ENCODE data around the gene B3GNT2. TPM values are rescaled to one million over a fixed set of nuclear protein-coding genes. Genes with fewer than 3 reads are reported as not detected.

B3GNT2 gene
- total and polyA plus RNA-seq, 2 donors from 2014 or later, result 17.5 to 35.0 TPM

DNA sequence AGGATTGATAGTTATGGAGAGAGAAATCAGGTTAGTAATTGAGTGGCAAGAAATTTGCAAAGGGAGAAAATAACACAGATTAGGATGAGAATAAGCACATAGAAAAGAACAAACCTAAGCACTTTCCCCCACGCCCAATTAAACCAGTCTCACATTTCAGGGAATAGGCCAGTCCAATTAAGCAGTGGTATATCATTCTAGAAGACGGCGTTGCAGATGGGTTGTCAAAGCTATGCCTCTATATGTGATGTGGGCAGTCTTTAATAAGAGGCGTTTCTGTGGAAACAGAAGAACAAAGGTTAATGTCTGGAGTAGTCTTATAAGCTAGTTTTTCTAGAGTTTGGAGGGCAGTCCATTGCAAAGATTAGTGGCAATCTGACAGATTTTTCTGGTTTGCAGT is 61.6 kb downstream of the B3GNT2 start:
- no peak overlapping the region for H3K4me3 ChIP-seq (ENCODE audit: low read length in 3 of 3)
- H3K9me3 ChIP-seq (ENCODE audit: control insufficient read depth in 2 of 3, insufficient read depth in 1 of 3, low read length in 3 of 3), result no peaks in the 10 kb centered on the region
- DNase-seq (peak in 3 of 5 donors; percentile 35 to 66 (median 66)), FAIRE-seq (no peak)
- no peaks in the 10 kb centered on the region for H3K36me3 ChIP-seq (ENCODE audit: control insufficient read depth in 2 of 3, insufficient read depth in 3 of 3, low read length in 3 of 3)
- intact Hi-C loops (cut with DNase I), result no loop called here
- H3K27ac ChIP-seq (ENCODE audit: low read depth in 2 of 2, low read length in 2 of 2), result no peak overlapping the region
- H3K27me3 ChIP-seq (ENCODE audit: control insufficient read depth, insufficient read depth, low read length), result no peaks in the 10 kb centered on the region
- H3K9ac ChIP-seq (ENCODE audit: low read length in 3 of 3), result no peak overlapping the region
- TF ChIP-seq, protein P1, sequence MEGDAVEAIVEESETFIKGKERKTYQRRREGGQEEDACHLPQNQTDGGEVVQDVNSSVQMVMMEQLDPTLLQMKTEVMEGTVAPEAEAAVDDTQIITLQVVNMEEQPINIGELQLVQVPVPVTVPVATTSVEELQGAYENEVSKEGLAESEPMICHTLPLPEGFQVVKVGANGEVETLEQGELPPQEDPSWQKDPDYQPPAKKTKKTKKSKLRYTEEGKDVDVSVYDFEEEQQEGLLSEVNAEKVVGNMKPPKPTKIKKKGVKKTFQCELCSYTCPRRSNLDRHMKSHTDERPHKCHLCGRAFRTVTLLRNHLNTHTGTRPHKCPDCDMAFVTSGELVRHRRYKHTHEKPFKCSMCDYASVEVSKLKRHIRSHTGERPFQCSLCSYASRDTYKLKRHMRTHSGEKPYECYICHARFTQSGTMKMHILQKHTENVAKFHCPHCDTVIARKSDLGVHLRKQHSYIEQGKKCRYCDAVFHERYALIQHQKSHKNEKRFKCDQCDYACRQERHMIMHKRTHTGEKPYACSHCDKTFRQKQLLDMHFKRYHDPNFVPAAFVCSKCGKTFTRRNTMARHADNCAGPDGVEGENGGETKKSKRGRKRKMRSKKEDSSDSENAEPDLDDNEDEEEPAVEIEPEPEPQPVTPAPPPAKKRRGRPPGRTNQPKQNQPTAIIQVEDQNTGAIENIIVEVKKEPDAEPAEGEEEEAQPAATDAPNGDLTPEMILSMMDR (IDR thresholded peaks at IDR 0.05; ENCODE audit: borderline replicate concordance, extremely low read depth, insufficient read depth), result no peak
- peaks cover 0 to 3% (median 0%) of the 10 kb centered on the region in 3 donors for H3K4me1 ChIP-seq (ENCODE audit: control insufficient read depth in 2 of 3, insufficient read depth in 2 of 3, low read depth in 1 of 3, low read length in 3 of 3)

DNA sequence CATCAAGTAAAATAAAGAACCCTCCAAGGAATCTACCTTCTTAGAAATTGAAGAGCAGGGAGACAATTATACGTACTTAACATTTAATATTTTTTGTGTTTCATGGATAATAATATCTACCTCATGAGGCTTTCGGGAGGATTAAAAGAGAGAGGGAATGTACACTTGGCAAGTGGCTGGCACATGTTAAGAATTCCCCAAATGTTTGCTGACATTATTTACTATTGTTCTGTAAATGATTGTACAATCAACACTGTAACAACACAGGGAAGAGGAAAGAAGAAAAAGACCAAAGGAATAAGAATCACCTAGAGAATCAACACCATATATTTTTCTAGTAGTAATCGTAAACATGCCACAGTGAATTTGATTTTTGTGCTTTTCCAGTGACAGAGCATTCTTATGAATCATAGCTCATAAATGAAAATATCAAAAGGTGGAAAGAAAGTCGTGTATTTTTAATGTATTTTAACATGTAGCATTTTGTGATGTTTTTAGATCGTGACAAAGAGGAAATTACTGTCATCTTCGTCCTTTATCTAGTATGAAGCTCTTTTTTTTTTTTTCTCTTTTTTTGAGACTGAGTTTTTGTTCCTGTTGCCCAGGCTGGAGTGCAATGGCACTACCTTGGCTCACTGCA is 67.3 kb downstream of the B3GNT2 start:
- no peaks in the 10 kb centered on the region for H3K36me3 ChIP-seq (ENCODE audit: control insufficient read depth in 2 of 3, insufficient read depth in 3 of 3, low read length in 3 of 3)
- H3K27me3 ChIP-seq (ENCODE audit: control insufficient read depth, insufficient read depth, low read length), result no peaks in the 10 kb centered on the region
- H3K9ac ChIP-seq (ENCODE audit: low read length in 3 of 3), result no peak overlapping the region
- no peaks in the 10 kb centered on the region for H3K9me3 ChIP-seq (ENCODE audit: control insufficient read depth in 2 of 3, insufficient read depth in 1 of 3, low read length in 3 of 3)
- H3K4me3 ChIP-seq (ENCODE audit: low read length in 3 of 3), result no peak overlapping the region
- FAIRE-seq, result no peak
- H3K27ac ChIP-seq (ENCODE audit: low read depth in 2 of 2, low read length in 2 of 2), result no peak overlapping the region
- intact Hi-C loops (cut with DNase I), result no loop called here
- TF ChIP-seq, protein P1 (IDR thresholded peaks at IDR 0.05; ENCODE audit: borderline replicate concordance, extremely low read depth, insufficient read depth), result no peak
- DNase-seq, result no peak
- H3K4me1 ChIP-seq (ENCODE audit: control insufficient read depth in 2 of 3, insufficient read depth in 2 of 3, low read depth in 1 of 3, low read length in 3 of 3), result no peaks in the 10 kb centered on the region

DNA sequence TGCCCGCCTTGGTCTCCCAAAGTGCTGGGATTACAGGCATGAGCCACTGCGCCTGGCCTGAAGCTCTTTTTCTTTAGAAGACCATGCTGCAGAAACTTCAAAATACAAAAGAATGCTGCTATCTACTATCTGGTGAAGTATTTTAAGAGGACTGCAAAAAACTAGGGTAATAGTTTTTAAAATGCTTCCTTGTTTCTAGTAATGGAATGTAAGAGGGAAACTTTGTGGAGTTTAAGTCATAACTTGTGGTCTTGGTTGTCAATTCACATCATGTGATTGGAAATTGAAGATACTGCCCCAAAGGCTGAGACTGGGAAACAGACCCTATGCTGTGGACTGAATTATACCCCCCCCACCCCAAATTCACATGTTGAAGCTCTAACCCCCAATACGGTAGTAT is 68.3 kb downstream of the B3GNT2 start:
- Histone ChIP-seq H3K27ac (ENCODE audit: low read depth in 2 of 2, low read length in 2 of 2) (no peak overlapping the region), H3K4me3 (ENCODE audit: low read length in 3 of 3) (no peak overlapping the region), H3K36me3 (ENCODE audit: control insufficient read depth in 2 of 3, insufficient read depth in 3 of 3, low read length in 3 of 3) (no peaks in the 10 kb centered on the region), H3K9ac (ENCODE audit: low read length in 3 of 3) (no peak overlapping the region), H3K27me3 (ENCODE audit: control insufficient read depth, insufficient read depth, low read length) (no peaks in the 10 kb centered on the region), H3K9me3 (ENCODE audit: control insufficient read depth in 2 of 3, insufficient read depth in 1 of 3, low read length in 3 of 3) (no peaks in the 10 kb centered on the region), H3K4me1 (ENCODE audit: control insufficient read depth in 2 of 3, insufficient read depth in 2 of 3, low read depth in 1 of 3, low read length in 3 of 3) (no peaks in the 10 kb centered on the region)
- intact Hi-C loops (cut with DNase I), result no loop called here
- DNase-seq (no peak), FAIRE-seq (no peak)
- TF ChIP-seq, protein P1 (IDR thresholded peaks at IDR 0.05; ENCODE audit: borderline replicate concordance, extremely low read depth, insufficient read depth), result no peak

DNA sequence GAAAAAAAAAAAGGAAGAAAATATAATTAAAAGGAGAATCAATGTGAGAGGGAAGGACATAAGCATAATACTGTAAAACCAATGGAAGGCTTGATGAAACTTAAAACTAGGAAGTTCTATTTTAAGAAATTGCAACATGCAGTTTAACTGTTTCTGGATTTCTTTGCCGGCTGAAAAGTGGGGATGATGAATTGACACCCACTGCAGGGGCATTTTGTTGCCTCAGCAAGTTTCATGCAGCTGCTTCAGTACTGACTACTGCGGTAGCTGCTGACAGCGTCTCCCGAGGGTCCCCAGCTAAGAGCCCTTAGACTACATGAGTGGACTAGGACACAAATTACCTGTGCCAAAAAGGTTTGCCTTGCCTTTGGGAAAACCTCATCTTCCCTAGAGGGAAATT is 69.2 kb downstream of the B3GNT2 start:
- Histone ChIP-seq H3K27ac (ENCODE audit: low read depth in 2 of 2, low read length in 2 of 2) (no peak overlapping the region), H3K9ac (ENCODE audit: low read length in 3 of 3) (no peak overlapping the region), H3K4me3 (ENCODE audit: low read length in 3 of 3) (no peak overlapping the region), H3K9me3 (ENCODE audit: control insufficient read depth in 2 of 3, insufficient read depth in 1 of 3, low read length in 3 of 3) (no peaks in the 10 kb centered on the region), H3K4me1 (ENCODE audit: control insufficient read depth in 2 of 3, insufficient read depth in 2 of 3, low read depth in 1 of 3, low read length in 3 of 3) (no peaks in the 10 kb centered on the region), H3K36me3 (ENCODE audit: control insufficient read depth in 2 of 3, insufficient read depth in 3 of 3, low read length in 3 of 3) (no peaks in the 10 kb centered on the region), H3K27me3 (ENCODE audit: control insufficient read depth, insufficient read depth, low read length) (no peaks in the 10 kb centered on the region)
- DNase-seq (no peak), FAIRE-seq (no peak)
- TF ChIP-seq, protein P1 (IDR thresholded peaks at IDR 0.05; ENCODE audit: borderline replicate concordance, extremely low read depth, insufficient read depth), result no peak
- intact Hi-C loops (cut with DNase I), result no loop called here

All from kidney (tissue), 14 donors.